ENCODE measurements around the gene NPC1.
"Not testable (repeated sequence)": the region's sequence is repeated elsewhere in the genome, so short reads cannot be mapped to it uniquely, and the experiment has no call there.

The NPC1 gene

GRCh38 chr18:23521271-23521670 lies 65.0 kb downstream of the NPC1 start:
- H3K27ac ChIP-seq, result no peak overlapping the region
- H3K4me2 ChIP-seq (ENCODE audit: low read length), result no peak overlapping the region
- no peaks in the 10 kb centered on the region for H3K9me3 ChIP-seq (ENCODE audit: control insufficient read depth, low read length)

GRCh38 chr18:23519734-23520133 lies 66.6 kb downstream of the NPC1 start:
- H3K79me2 ChIP-seq, result peaks cover 3% of the 10 kb centered on the region
- H3K36me3 ChIP-seq (ENCODE audit: control insufficient read depth, insufficient read depth, low read length), result no peaks in the 10 kb centered on the region
- no peak overlapping the region for H2AFZ ChIP-seq
- no peak overlapping the region for H3K4me2 ChIP-seq (ENCODE audit: low read length)
- no peaks in the 10 kb centered on the region for H3K27me3 ChIP-seq (ENCODE audit: control insufficient read depth, insufficient read depth, low read length)
- no peak for TF ChIP-seq CTCF (IDR thresholded peaks at IDR 0.05)
- no peak overlapping the region for H3K27ac ChIP-seq
- no peak overlapping the region for H3K4me3 ChIP-seq (ENCODE audit: low read depth, low read length)
- H3K9ac ChIP-seq, result no peak overlapping the region
- no peaks in the 10 kb centered on the region for H3K9me3 ChIP-seq (ENCODE audit: control insufficient read depth, low read length)
- no peaks in the 10 kb centered on the region for H3K4me1 ChIP-seq

More at GRCh38 chr18:23521271-23521670, 65.0 kb downstream of the NPC1 start:
- H2AFZ ChIP-seq, result no peak overlapping the region
- H3K27me3 ChIP-seq (ENCODE audit: control insufficient read depth, insufficient read depth, low read length), result no peaks in the 10 kb centered on the region
- no peak for TF ChIP-seq CTCF (IDR thresholded peaks at IDR 0.05)
- peaks cover 4% of the 10 kb centered on the region for H3K4me1 ChIP-seq
- H3K79me2 ChIP-seq, result peaks cover under 1% of the 10 kb centered on the region
- no peak overlapping the region for H3K4me3 ChIP-seq (ENCODE audit: low read depth, low read length)
- no peak overlapping the region for H3K9ac ChIP-seq
- no peaks in the 10 kb centered on the region for H3K36me3 ChIP-seq (ENCODE audit: control insufficient read depth, insufficient read depth, low read length)

- Histone ChIP-seq H3K4me2 (ENCODE audit: low read length) (no peak overlapping the region), H3K36me3 (ENCODE audit: control insufficient read depth, insufficient read depth, low read length) (no peaks in the 10 kb centered on the region), H3K79me2 (peaks cover 3% of the 10 kb centered on the region), H3K4me3 (ENCODE audit: low read depth, low read length) (no peak overlapping the region), H3K27ac (no peak overlapping the region), H3K9ac (no peak overlapping the region), H3K27me3 (ENCODE audit: control insufficient read depth, insufficient read depth, low read length) (no peaks in the 10 kb centered on the region), H3K9me3 (ENCODE audit: control insufficient read depth, low read length) (no peaks in the 10 kb centered on the region), H2AFZ (no peak overlapping the region), H3K4me1 (no peaks in the 10 kb centered on the region)
- peak; percentile 89 for TF ChIP-seq CTCF (IDR thresholded peaks at IDR 0.05)
These were observed 70.3 kb downstream of the NPC1 start for GRCh38 chr18:23515911-23516546.

- Histone ChIP-seq H3K79me2 (peaks cover 3% of the 10 kb centered on the region), H3K4me2 (ENCODE audit: low read length) (no peak overlapping the region), H3K4me3 (ENCODE audit: low read depth, low read length) (no peak overlapping the region), H3K4me1 (no peaks in the 10 kb centered on the region), H3K36me3 (ENCODE audit: control insufficient read depth, insufficient read depth, low read length) (no peaks in the 10 kb centered on the region), H3K9ac (no peak overlapping the region), H2AFZ (no peak overlapping the region), H3K27ac (no peak overlapping the region), H3K27me3 (ENCODE audit: control insufficient read depth, insufficient read depth, low read length) (no peaks in the 10 kb centered on the region), H3K9me3 (ENCODE audit: control insufficient read depth, low read length) (no peaks in the 10 kb centered on the region)
- no peak for TF ChIP-seq CTCF (IDR thresholded peaks at IDR 0.05)
These were observed 73.7 kb downstream of the NPC1 start for GRCh38 chr18:23512641-23513040.

GRCh38 chr18:23512216-23512615 lies 74.1 kb downstream of the NPC1 start:
- not testable (repeated sequence) for H3K9me3 ChIP-seq (ENCODE audit: control insufficient read depth, low read length); H3K4me3 ChIP-seq (ENCODE audit: low read depth, low read length); H3K9ac ChIP-seq; H3K4me1 ChIP-seq; H3K36me3 ChIP-seq (ENCODE audit: control insufficient read depth, insufficient read depth, low read length); H3K27me3 ChIP-seq (ENCODE audit: control insufficient read depth, insufficient read depth, low read length); H3K79me2 ChIP-seq; H3K4me2 ChIP-seq (ENCODE audit: low read length); H2AFZ ChIP-seq; H3K27ac ChIP-seq

GRCh38 chr18:23510923-23511322 lies 75.4 kb downstream of the NPC1 start:
- H3K4me1 ChIP-seq; H3K4me3 ChIP-seq (ENCODE audit: low read depth, low read length); H3K9ac ChIP-seq; H3K27ac ChIP-seq; H3K36me3 ChIP-seq (ENCODE audit: control insufficient read depth, insufficient read depth, low read length); H3K9me3 ChIP-seq (ENCODE audit: control insufficient read depth, low read length); H2AFZ ChIP-seq; H3K27me3 ChIP-seq (ENCODE audit: control insufficient read depth, insufficient read depth, low read length); H3K79me2 ChIP-seq; H3K4me2 ChIP-seq (ENCODE audit: low read length): not testable (repeated sequence)
